ENCODE measurements around the gene LZTFL1.

LZTFL1 gene

GRCh38 chr3:45826908-45827307 is 15.0 kb downstream of the LZTFL1 start:
- Histone ChIP-seq H3K4me1 (ENCODE audit: control insufficient read depth, low read length) (no peaks in the 10 kb centered on the region), H3K27ac (ENCODE audit: low read depth, low read length) (no peak overlapping the region), H3K9me2 (replicated peaks; ENCODE audit: control insufficient read depth, low read length) (no peaks in the 10 kb centered on the region), H3K36me3 (ENCODE audit: control insufficient read depth, low read length) (no peaks in the 10 kb centered on the region), H3K4me3 (ENCODE audit: low read length) (no peak overlapping the region), H3K79me2 (ENCODE audit: control insufficient read depth, low read length) (no peaks in the 10 kb centered on the region), H3K4me2 (ENCODE audit: low read length) (no peak overlapping the region), H3K27me3 (ENCODE audit: control insufficient read depth, low read length) (no peaks in the 10 kb centered on the region), H4K20me1 (ENCODE audit: control insufficient read depth, insufficient read depth, low read depth, low read length) (no peaks in the 10 kb centered on the region), H3K9me3 (ENCODE audit: control insufficient read depth, insufficient read depth, low read length) (no peaks in the 10 kb centered on the region), H3F3A (ENCODE audit: control insufficient read depth, insufficient read depth) (no peaks in the 10 kb centered on the region)
- TF ChIP-seq CTCF (IDR thresholded peaks at IDR 0.05; ENCODE audit: low read depth, low read length, poor library complexity, severe bottlenecking): no peak
- no peak for TF ChIP-seq EZH2phosphoT487 (IDR thresholded peaks at IDR 0.05; ENCODE audit: borderline replicate concordance, low read length)

- no peaks in the 10 kb centered on the region for H3F3A ChIP-seq (ENCODE audit: control insufficient read depth, insufficient read depth)
- H3K9me3 ChIP-seq (ENCODE audit: control insufficient read depth, insufficient read depth, low read length): no peaks in the 10 kb centered on the region
- H3K4me2 ChIP-seq (ENCODE audit: low read length): no peak overlapping the region
- no peak overlapping the region for H3K4me3 ChIP-seq (ENCODE audit: low read length)
- H3K79me2 ChIP-seq (ENCODE audit: control insufficient read depth, low read length): no peaks in the 10 kb centered on the region
- no peaks in the 10 kb centered on the region for H3K36me3 ChIP-seq (ENCODE audit: control insufficient read depth, low read length)
- no peaks in the 10 kb centered on the region for H3K4me1 ChIP-seq (ENCODE audit: control insufficient read depth, low read length)
- H4K20me1 ChIP-seq (ENCODE audit: control insufficient read depth, insufficient read depth, low read depth, low read length): no peaks in the 10 kb centered on the region
- no peaks in the 10 kb centered on the region for H3K27me3 ChIP-seq (ENCODE audit: control insufficient read depth, low read length)
- no peak overlapping the region for H3K27ac ChIP-seq (ENCODE audit: low read depth, low read length)
- H3K9me2 ChIP-seq (replicated peaks; ENCODE audit: control insufficient read depth, low read length): no peaks in the 10 kb centered on the region
- TF ChIP-seq EZH2phosphoT487 (IDR thresholded peaks at IDR 0.05; ENCODE audit: borderline replicate concordance, low read length) (no peak), CTCF (IDR thresholded peaks at IDR 0.05; ENCODE audit: low read depth, low read length, poor library complexity, severe bottlenecking) (no peak)
Observed at GRCh38 chr3:45826321-45826720, 15.6 kb downstream of the LZTFL1 start.

- Histone ChIP-seq H3K36me3 (ENCODE audit: control insufficient read depth, low read length) (no peaks in the 10 kb centered on the region), H3K4me2 (ENCODE audit: low read length) (no peak overlapping the region), H3K4me1 (ENCODE audit: control insufficient read depth, low read length) (no peaks in the 10 kb centered on the region)
Observed at GRCh38 chr3:45821127-45821526, 20.8 kb downstream of the LZTFL1 start.

More at GRCh38 chr3:45821127-45821526, 20.8 kb downstream of the LZTFL1 start:
- H3K79me2 ChIP-seq (ENCODE audit: control insufficient read depth, low read length): no peaks in the 10 kb centered on the region
- H3F3A ChIP-seq (ENCODE audit: control insufficient read depth, insufficient read depth): no peaks in the 10 kb centered on the region
- no peak overlapping the region for H3K27ac ChIP-seq (ENCODE audit: low read depth, low read length)
- no peaks in the 10 kb centered on the region for H3K9me2 ChIP-seq (replicated peaks; ENCODE audit: control insufficient read depth, low read length)
- no peaks in the 10 kb centered on the region for H4K20me1 ChIP-seq (ENCODE audit: control insufficient read depth, insufficient read depth, low read depth, low read length)
- TF ChIP-seq CTCF (IDR thresholded peaks at IDR 0.05; ENCODE audit: low read depth, low read length, poor library complexity, severe bottlenecking): no peak
- no peak for TF ChIP-seq EZH2phosphoT487 (IDR thresholded peaks at IDR 0.05; ENCODE audit: borderline replicate concordance, low read length)
- H3K9me3 ChIP-seq (ENCODE audit: control insufficient read depth, insufficient read depth, low read length): no peaks in the 10 kb centered on the region
- no peaks in the 10 kb centered on the region for H3K27me3 ChIP-seq (ENCODE audit: control insufficient read depth, low read length)
- no peak overlapping the region for H3K4me3 ChIP-seq (ENCODE audit: low read length)

Data from DOHH2 (cell line).